AG04450 (cell line): ENCODE measurements around the gene SMARCB1. TPM values are rescaled to one million over a fixed set of nuclear protein-coding genes. Genes with fewer than 3 reads are reported as not detected.

Experiments used
- CTCF ChIA-PET: fragments of 300-600, 350-600 bp; formaldehyde crosslinking; extraction: SDS; loops from one replicate; lab custom pipeline; 2022; ENCODE audit warnings: antibody characterized with exemption, inconsistent platforms; lab: Charles Lee
- POLR2A ChIA-PET: fragments of 350-600 bp; formaldehyde crosslinking; extraction: SDS; loops from one replicate; lab custom pipeline; 2021; ENCODE audit warnings: antibody characterized with exemption, inconsistent platforms; lab: Yijun Ruan, JAX
- DNase-seq: peaks from one replicate; pipeline ENCODE4 v3.0.0-alpha.2; 2011; ENCODE audit warnings: low read depth, low spot score
- H3K27ac ChIP-seq: one replicate; pipeline ENCODE4 v1.5.1; 2012; ENCODE audit warnings: low read depth, low read length, control low read depth
- H3K27me3 ChIP-seq: one replicate; pipeline ENCODE4 v1.6.0; 2012; ENCODE audit warnings: low read length; ENCODE audit not compliant: control insufficient read depth, insufficient read depth
- H3K4me3 ChIP-seq: 2 replicates; pipeline ENCODE4 v1.5.1; 2011; ENCODE audit warnings: mild to moderate bottlenecking, low read depth, low read length, control low read depth
- H3K9me3 ChIP-seq: 2 replicates; pipeline ENCODE4 v1.5.1; 2012; ENCODE audit warnings: low read length; ENCODE audit not compliant: control insufficient read depth, insufficient read depth
- CTCF ChIP-seq: IDR thresholded peaks from 2 replicates; pipeline ENCODE4 v1.5.1; 2011; ENCODE audit warnings: low read depth, low read length, control low read depth, inconsistent platforms
- polyA plus RNA-seq: library from polyadenylated mRNA; depleted of rRNA; stranded (reverse); fragments of >200 nt; gene quantifications from 2 replicates; pipeline ENCODE4 v1.2.3, GENCODE V29; 2011

SMARCB1 gene
- polyA plus RNA-seq, 1 experiment, result 180 TPM

- ChIA-PET CTCF (interaction anchor here (1.1 kb wide), 2 partner anchors 15 to 66 kb away, joined by 3 to 4 read pairs; no protein-coding TSS in a partner anchor), POLR2A (interaction anchor here (0.6 kb wide), 1 partner anchor 13 kb away, joined by 3 read pairs; no protein-coding TSS in a partner anchor)
- H3K9me3 ChIP-seq, result peaks cover 15% of the 10 kb centered on the region
Observed at GRCh38 chr22:23834406-23834792, 47.6 kb downstream of the SMARCB1 start.

GRCh38 chr22:23834793-23835483 lies 48.2 kb downstream of the SMARCB1 start:
- Histone ChIP-seq H3K27ac (no peak overlapping the region), H3K9me3 (peaks cover 13% of the 10 kb centered on the region; the same call in 1 of the 2 replicates), H3K27me3 (no peaks in the 10 kb centered on the region), H3K4me3 (no peak overlapping the region)
- ChIA-PET CTCF (interaction anchor here (0.6 to 1.1 kb wide), 3 partner anchors 15 to 66 kb away, joined by 3 to 4 read pairs (median 3); no protein-coding TSS in a partner anchor), POLR2A (interaction anchor here (0.6 kb wide), 1 partner anchor 13 kb away, joined by 3 read pairs; no protein-coding TSS in a partner anchor)
- no peak for DNase-seq
- TF ChIP-seq CTCF, result no peak

More at GRCh38 chr22:23834406-23834792, 47.6 kb downstream of the SMARCB1 start:
- H3K4me3 ChIP-seq, result no peak overlapping the region
- TF ChIP-seq CTCF, result no peak
- DNase-seq, result no peak
- no peak overlapping the region for H3K27ac ChIP-seq
- H3K27me3 ChIP-seq, result no peaks in the 10 kb centered on the region

GRCh38 chr22:23835484-23836144 lies 48.8 kb downstream of the SMARCB1 start:
- no peak for TF ChIP-seq CTCF
- Histone ChIP-seq H3K27me3 (no peaks in the 10 kb centered on the region), H3K27ac (no peak overlapping the region), H3K4me3 (no peak overlapping the region), H3K9me3 (peaks cover 13% of the 10 kb centered on the region; the same call in 1 of the 2 replicates)
- DNase-seq, result no peak
- ChIA-PET CTCF (interaction anchor here (0.6 to 1.8 kb wide), 4 partner anchors 14 to 67 kb away, joined by 3 to 6 read pairs (median 4); no protein-coding TSS in a partner anchor), POLR2A (no interaction called here)

- no peak for DNase-seq
- Histone ChIP-seq H3K27ac (no peak overlapping the region), H3K9me3 (peaks cover 13% of the 10 kb centered on the region; the same call in 1 of the 2 replicates), H3K27me3 (peaks cover 4% of the 10 kb centered on the region), H3K4me3 (no peak overlapping the region)
- ChIA-PET CTCF (interaction anchor here (1.8 kb wide), 1 partner anchor 14 kb away, joined by 6 read pairs; no protein-coding TSS in a partner anchor), POLR2A (no interaction called here)
- TF ChIP-seq CTCF, result no peak
Observed at GRCh38 chr22:23836281-23836680, 49.5 kb downstream of the SMARCB1 start.
